HL-60 (cell line): ENCODE data around the gene USP48.

Source experiments
- DNase-seq, 2 experiments: peaks; one replicate each; pipeline ENCODE4 v3.0.0-alpha.2; 2010 to 2020; ENCODE audit warnings: low read depth in 1 of 2, low spot score in 1 of 2
- H3K27ac ChIP-seq: fragments of 250-450 bp; sonication (Bioruptor Pico); replicated peaks from 2 replicates; pipeline ENCODE4 v1.5.1; 2020; ENCODE audit warnings: mild to moderate bottlenecking, moderate library complexity
- H3K27me3 ChIP-seq: fragments of 250-450 bp; sonication (Bioruptor Pico); 2 replicates; pipeline ENCODE4 v1.5.1; 2021; ENCODE audit warnings: mild to moderate bottlenecking, moderate library complexity; ENCODE audit not compliant: insufficient read depth, poor library complexity, severe bottlenecking
- H3K4me3 ChIP-seq: replicated peaks from 2 replicates; pipeline ENCODE4 v1.5.1; 2011; ENCODE audit warnings: mild to moderate bottlenecking, control low read depth, low read length; ENCODE audit not compliant: insufficient read depth
- CTCF ChIP-seq: IDR thresholded peaks from one replicate; pipeline ENCODE4 v1.5.1; 2011; ENCODE audit warnings: low read length, control low read depth, inconsistent platforms; ENCODE audit not compliant: insufficient read depth
- GABPA ChIP-seq: IDR thresholded peaks from 2 replicates; pipeline ENCODE4 v1.6.1; 2012; ENCODE audit warnings: low read depth
- POLR2AphosphoS5 ChIP-seq: IDR thresholded peaks from 2 replicates; pipeline ENCODE4 v1.6.1; 2012; ENCODE audit warnings: low read depth
- REST ChIP-seq: IDR thresholded peaks from 2 replicates; pipeline ENCODE4 v1.6.1; 2012; ENCODE audit warnings: low read depth; ENCODE audit not compliant: insufficient replicate concordance
- SPI1 ChIP-seq: IDR thresholded peaks from 2 replicates; pipeline ENCODE4 v1.6.1; 2012; ENCODE audit warnings: low read depth, mild to moderate bottlenecking, borderline replicate concordance

Gene USP48

GRCh38 chr1:21652937-21653743, 129.8 kb downstream of the USP48 start:
- H3K27me3 ChIP-seq, result peaks cover 27% of the 10 kb centered on the region
- no peak overlapping the region for H3K4me3 ChIP-seq
- DNase-seq, result no peak
- no peak overlapping the region for H3K27ac ChIP-seq
- TF ChIP-seq REST (no peak), CTCF (no peak), POLR2AphosphoS5 (no peak), GABPA (no peak), SPI1 (no peak)

- TF ChIP-seq CTCF, result no peak
- no peak for TF ChIP-seq SPI1
- no peak for TF ChIP-seq REST
- TF ChIP-seq POLR2AphosphoS5, result no peak
- no peak for TF ChIP-seq GABPA
- Histone ChIP-seq H3K27ac (no peak overlapping the region), H3K4me3 (no peak overlapping the region), H3K27me3 (peaks cover 27% of the 10 kb centered on the region)
- DNase-seq, result no peak
These were observed 130.6 kb downstream of the USP48 start for GRCh38 chr1:21652101-21652936.

- Histone ChIP-seq H3K4me3 (peak overlapping the region; percentile 33), H3K27me3 (peaks cover 27% of the 10 kb centered on the region), H3K27ac (no peak overlapping the region)
- TF ChIP-seq GABPA (no peak), POLR2AphosphoS5 (no peak), SPI1 (no peak), REST (no peak), CTCF (no peak)
- DNase-seq, result no peak
These were observed 131.5 kb downstream of the USP48 start for GRCh38 chr1:21651214-21652042.
